WTC11 (cell line): ENCODE results near the gene BLCAP. TPM values are rescaled to one million over a fixed set of nuclear protein-coding genes. Genes with fewer than 3 reads are reported as not detected.

Experiments used
- ATAC-seq: fragments of 200-7000 bp; cut with Tn5 transposase; 2 replicates; pipeline ENCODE4 v1.10.0; 2021; ENCODE audit warnings: mild to moderate bottlenecking, moderate library complexity
- CTCF ChIA-PET: fragments of 300-600 bp; sonication (Branson Sonifier 250); formaldehyde crosslinking; loops from one replicate; lab custom pipeline; 2021; ENCODE audit warnings: antibody characterized with exemption; lab: Charles Lee
- POLR2A ChIA-PET: fragments of 350-600 bp; sonication (Branson Sonifier 250); formaldehyde crosslinking; loops from one replicate; lab custom pipeline; 2021; ENCODE audit warnings: antibody characterized with exemption; lab: Charles Lee
- DNase-seq: peaks from one replicate; pipeline ENCODE4 v3.0.0; 2021; ENCODE audit warnings: low spot score
- H3K27ac Mint-ChIP-seq: 2 replicates; pipeline ENCODE4 v1.8.0; 2021; ENCODE audit warnings: mixed read lengths
- H3K27me3 Mint-ChIP-seq: 2 replicates; pipeline ENCODE4 v1.8.0; 2021; ENCODE audit warnings: low read depth, mild to moderate bottlenecking, moderate library complexity, mixed read lengths
- H3K36me3 Mint-ChIP-seq: 2 replicates; pipeline ENCODE4 v1.8.0; 2021; ENCODE audit warnings: mixed read lengths
- H3K4me1 Mint-ChIP-seq: 2 replicates; pipeline ENCODE4 v1.8.0; 2022; ENCODE audit warnings: mixed read lengths
- H3K4me3 Mint-ChIP-seq: 2 replicates; pipeline ENCODE4 v1.8.0; 2021; ENCODE audit warnings: mild to moderate bottlenecking, moderate library complexity, mixed read lengths
- H3K9me3 Mint-ChIP-seq: 2 replicates; pipeline ENCODE4 v1.8.0; 2021; ENCODE audit warnings: mixed read lengths
- ARID4B ChIP-seq: sonication (generic); formaldehyde crosslinking; IDR thresholded peaks from 2 replicates; pipeline ENCODE4 v1.8.0; 2023; ENCODE audit warnings: missing genetic modification reagents, mild to moderate bottlenecking, borderline replicate concordance
- CBFB ChIP-seq: sonication (generic); formaldehyde crosslinking; IDR thresholded peaks from 2 replicates; pipeline ENCODE4 v1.8.1; 2022; ENCODE audit warnings: mild to moderate bottlenecking, low read depth, missing genetic modification reagents
- E2F5 ChIP-seq: sonication (generic); formaldehyde crosslinking; IDR thresholded peaks from 2 replicates; pipeline ENCODE4 v1.8.1; 2022; ENCODE audit warnings: mild to moderate bottlenecking, moderate library complexity, missing genetic modification reagents
- ELF4 ChIP-seq: sonication (generic); formaldehyde crosslinking; IDR thresholded peaks from 2 replicates; pipeline ENCODE4 v1.8.1; 2022; ENCODE audit warnings: low read depth, mild to moderate bottlenecking, moderate library complexity, missing genetic modification reagents
- FOXK1 ChIP-seq: sonication (generic); formaldehyde crosslinking; IDR thresholded peaks from 2 replicates; pipeline ENCODE4 v1.8.0; 2022; ENCODE audit warnings: mild to moderate bottlenecking, moderate library complexity, missing genetic modification reagents
- IRF2 ChIP-seq: sonication (generic); formaldehyde crosslinking; IDR thresholded peaks from 2 replicates; pipeline ENCODE4 v1.8.0; 2022; ENCODE audit warnings: low read depth, missing genetic modification reagents, borderline replicate concordance
- KAT7 ChIP-seq: sonication (generic); formaldehyde crosslinking; IDR thresholded peaks from 2 replicates; pipeline ENCODE4 v1.8.1; 2023; ENCODE audit warnings: missing genetic modification reagents, mild to moderate bottlenecking, borderline replicate concordance
- MYBL2 ChIP-seq: sonication (generic); formaldehyde crosslinking; IDR thresholded peaks from 2 replicates; pipeline ENCODE4 v1.8.1; 2023; ENCODE audit warnings: mild to moderate bottlenecking, moderate library complexity, missing genetic modification reagents
- NR2C2 ChIP-seq: sonication (generic); formaldehyde crosslinking; IDR thresholded peaks from 2 replicates; pipeline ENCODE4 v1.8.0; 2022; ENCODE audit warnings: mild to moderate bottlenecking, missing genetic modification reagents
- PRRX2 ChIP-seq: fragments of 250-450 bp; sonication (Bioruptor Pico); IDR thresholded peaks from 2 replicates; pipeline ENCODE4 v1.8.0; 2021; ENCODE audit warnings: mild to moderate bottlenecking
- TEAD1 ChIP-seq: sonication (generic); formaldehyde crosslinking; IDR thresholded peaks from 2 replicates; pipeline ENCODE4 v1.8.0; 2022; ENCODE audit warnings: mild to moderate bottlenecking, missing genetic modification reagents
- ZNF396 ChIP-seq: fragments of 250-450 bp; sonication (Bioruptor Pico); IDR thresholded peaks from 2 replicates; pipeline ENCODE4 v1.8.0; 2021; ENCODE audit warnings: mild to moderate bottlenecking, moderate library complexity, borderline replicate concordance
- total RNA-seq: library from RNA; stranded (reverse); gene quantifications from 3 replicates; pipeline ENCODE4 v1.2.3, GENCODE V29; 2021
- TF ChIP-seq, protein P1 (sequence below): sonication (generic); formaldehyde crosslinking; IDR thresholded peaks from 2 replicates; pipeline ENCODE4 v1.8.0; 2023; ENCODE audit warnings: mild to moderate bottlenecking, missing genetic modification reagents
- TF ChIP-seq, protein P2 (sequence below): fragments of 200-600 bp; IDR thresholded peaks from 2 replicates; pipeline ENCODE4 v1.8.0; 2022; ENCODE audit warnings: antibody characterized with exemption
- TF ChIP-seq, protein P3 (sequence below): sonication (generic); formaldehyde crosslinking; IDR thresholded peaks from 2 replicates; pipeline ENCODE4 v1.8.1; 2022; ENCODE audit warnings: mild to moderate bottlenecking, missing genetic modification reagents, moderate library complexity, borderline replicate concordance
- TF ChIP-seq, protein P4 (sequence below): sonication (generic); formaldehyde crosslinking; IDR thresholded peaks from 2 replicates; pipeline ENCODE4 v1.8.1; 2023; ENCODE audit warnings: mild to moderate bottlenecking, missing genetic modification reagents, moderate library complexity
- TF ChIP-seq, protein P5 (sequence below): fragments of 250-450 bp; sonication (Bioruptor Pico); IDR thresholded peaks from 2 replicates; pipeline ENCODE4 v1.9.0; 2021; ENCODE audit warnings: mild to moderate bottlenecking
- TF ChIP-seq, protein P6 (sequence below): sonication (generic); formaldehyde crosslinking; IDR thresholded peaks from 2 replicates; pipeline ENCODE4 v1.8.1; 2022; ENCODE audit warnings: low read depth, mild to moderate bottlenecking, moderate library complexity, missing genetic modification reagents, borderline replicate concordance

The BLCAP gene
- total RNA-seq, 1 experiment from 2014 or later, result 85.6 TPM

GRCh38 chr20:37515876-37516275 is 11.8 kb downstream of the BLCAP start (continued):
- TF ChIP-seq ARID4B (CRISPR knock-in tag) (no peak), PRRX2 (CRISPR knock-in tag) (no peak), KAT7 (no peak)
- TF ChIP-seq, protein P1, sequence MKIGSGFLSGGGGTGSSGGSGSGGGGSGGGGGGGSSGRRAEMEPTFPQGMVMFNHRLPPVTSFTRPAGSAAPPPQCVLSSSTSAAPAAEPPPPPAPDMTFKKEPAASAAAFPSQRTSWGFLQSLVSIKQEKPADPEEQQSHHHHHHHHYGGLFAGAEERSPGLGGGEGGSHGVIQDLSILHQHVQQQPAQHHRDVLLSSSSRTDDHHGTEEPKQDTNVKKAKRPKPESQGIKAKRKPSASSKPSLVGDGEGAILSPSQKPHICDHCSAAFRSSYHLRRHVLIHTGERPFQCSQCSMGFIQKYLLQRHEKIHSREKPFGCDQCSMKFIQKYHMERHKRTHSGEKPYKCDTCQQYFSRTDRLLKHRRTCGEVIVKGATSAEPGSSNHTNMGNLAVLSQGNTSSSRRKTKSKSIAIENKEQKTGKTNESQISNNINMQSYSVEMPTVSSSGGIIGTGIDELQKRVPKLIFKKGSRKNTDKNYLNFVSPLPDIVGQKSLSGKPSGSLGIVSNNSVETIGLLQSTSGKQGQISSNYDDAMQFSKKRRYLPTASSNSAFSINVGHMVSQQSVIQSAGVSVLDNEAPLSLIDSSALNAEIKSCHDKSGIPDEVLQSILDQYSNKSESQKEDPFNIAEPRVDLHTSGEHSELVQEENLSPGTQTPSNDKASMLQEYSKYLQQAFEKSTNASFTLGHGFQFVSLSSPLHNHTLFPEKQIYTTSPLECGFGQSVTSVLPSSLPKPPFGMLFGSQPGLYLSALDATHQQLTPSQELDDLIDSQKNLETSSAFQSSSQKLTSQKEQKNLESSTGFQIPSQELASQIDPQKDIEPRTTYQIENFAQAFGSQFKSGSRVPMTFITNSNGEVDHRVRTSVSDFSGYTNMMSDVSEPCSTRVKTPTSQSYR (CRISPR knock-in tag), result no peak
- TF ChIP-seq, protein P2, sequence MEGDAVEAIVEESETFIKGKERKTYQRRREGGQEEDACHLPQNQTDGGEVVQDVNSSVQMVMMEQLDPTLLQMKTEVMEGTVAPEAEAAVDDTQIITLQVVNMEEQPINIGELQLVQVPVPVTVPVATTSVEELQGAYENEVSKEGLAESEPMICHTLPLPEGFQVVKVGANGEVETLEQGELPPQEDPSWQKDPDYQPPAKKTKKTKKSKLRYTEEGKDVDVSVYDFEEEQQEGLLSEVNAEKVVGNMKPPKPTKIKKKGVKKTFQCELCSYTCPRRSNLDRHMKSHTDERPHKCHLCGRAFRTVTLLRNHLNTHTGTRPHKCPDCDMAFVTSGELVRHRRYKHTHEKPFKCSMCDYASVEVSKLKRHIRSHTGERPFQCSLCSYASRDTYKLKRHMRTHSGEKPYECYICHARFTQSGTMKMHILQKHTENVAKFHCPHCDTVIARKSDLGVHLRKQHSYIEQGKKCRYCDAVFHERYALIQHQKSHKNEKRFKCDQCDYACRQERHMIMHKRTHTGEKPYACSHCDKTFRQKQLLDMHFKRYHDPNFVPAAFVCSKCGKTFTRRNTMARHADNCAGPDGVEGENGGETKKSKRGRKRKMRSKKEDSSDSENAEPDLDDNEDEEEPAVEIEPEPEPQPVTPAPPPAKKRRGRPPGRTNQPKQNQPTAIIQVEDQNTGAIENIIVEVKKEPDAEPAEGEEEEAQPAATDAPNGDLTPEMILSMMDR, result no peak

DNA sequence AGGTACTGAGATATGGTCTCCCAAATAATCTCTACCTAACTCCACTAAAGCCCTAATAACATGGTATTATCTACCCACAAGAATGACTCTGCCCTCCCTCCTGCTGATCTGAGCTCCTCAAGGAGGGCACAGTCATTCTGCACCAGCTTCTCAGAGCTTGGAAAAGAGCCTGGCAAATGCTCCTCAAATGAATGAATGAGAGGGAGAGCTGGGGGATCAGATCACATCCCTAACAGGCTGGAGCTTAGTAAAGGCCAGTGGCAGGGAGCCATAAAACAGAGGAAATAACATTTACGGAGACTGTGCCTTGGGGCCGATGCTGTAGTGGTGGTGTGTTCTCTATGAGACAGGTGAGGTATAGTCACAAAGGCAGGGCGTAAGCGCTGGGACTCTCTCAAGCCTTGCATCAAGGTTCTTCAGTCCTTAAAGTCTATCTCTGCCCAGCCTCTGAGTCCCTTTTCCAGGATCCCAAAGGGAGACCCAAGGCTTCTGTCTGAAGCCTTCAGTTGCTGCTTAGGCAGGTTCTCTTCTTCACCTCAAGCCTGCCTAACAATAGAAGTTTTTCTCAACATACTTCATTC is 13.8 kb downstream of the BLCAP start:
- no peaks in the 10 kb centered on the region for H3K9me3 Mint-ChIP-seq
- H3K4me1 Mint-ChIP-seq, result peaks cover 31% of the 10 kb centered on the region
- peaks cover 31% of the 10 kb centered on the region for H3K36me3 Mint-ChIP-seq
- no peak overlapping the region for H3K4me3 Mint-ChIP-seq
- H3K27ac Mint-ChIP-seq, result no peak overlapping the region
- DNase-seq (no peak), ATAC-seq (no peak)
- ChIA-PET POLR2A (no interaction called here), CTCF (interaction anchor here (1.4 kb wide), 1 partner anchor 117 kb away, joined by 4 read pairs; no protein-coding TSS in a partner anchor)
- H3K27me3 Mint-ChIP-seq, result no peaks in the 10 kb centered on the region
- TF ChIP-seq, protein P2, result no peak
- TF ChIP-seq MYBL2 (CRISPR knock-in tag) (no peak), NR2C2 (CRISPR knock-in tag) (no peak), E2F5 (no peak), ZNF396 (CRISPR knock-in tag) (no peak), TEAD1 (CRISPR knock-in tag) (no peak), ELF4 (CRISPR knock-in tag) (no peak), FOXK1 (no peak), IRF2 (CRISPR knock-in tag) (no peak), CBFB (CRISPR knock-in tag) (no peak)
- TF ChIP-seq, protein P3, sequence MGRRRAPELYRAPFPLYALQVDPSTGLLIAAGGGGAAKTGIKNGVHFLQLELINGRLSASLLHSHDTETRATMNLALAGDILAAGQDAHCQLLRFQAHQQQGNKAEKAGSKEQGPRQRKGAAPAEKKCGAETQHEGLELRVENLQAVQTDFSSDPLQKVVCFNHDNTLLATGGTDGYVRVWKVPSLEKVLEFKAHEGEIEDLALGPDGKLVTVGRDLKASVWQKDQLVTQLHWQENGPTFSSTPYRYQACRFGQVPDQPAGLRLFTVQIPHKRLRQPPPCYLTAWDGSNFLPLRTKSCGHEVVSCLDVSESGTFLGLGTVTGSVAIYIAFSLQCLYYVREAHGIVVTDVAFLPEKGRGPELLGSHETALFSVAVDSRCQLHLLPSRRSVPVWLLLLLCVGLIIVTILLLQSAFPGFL (CRISPR knock-in tag), result no peak
- TF ChIP-seq, protein P4, sequence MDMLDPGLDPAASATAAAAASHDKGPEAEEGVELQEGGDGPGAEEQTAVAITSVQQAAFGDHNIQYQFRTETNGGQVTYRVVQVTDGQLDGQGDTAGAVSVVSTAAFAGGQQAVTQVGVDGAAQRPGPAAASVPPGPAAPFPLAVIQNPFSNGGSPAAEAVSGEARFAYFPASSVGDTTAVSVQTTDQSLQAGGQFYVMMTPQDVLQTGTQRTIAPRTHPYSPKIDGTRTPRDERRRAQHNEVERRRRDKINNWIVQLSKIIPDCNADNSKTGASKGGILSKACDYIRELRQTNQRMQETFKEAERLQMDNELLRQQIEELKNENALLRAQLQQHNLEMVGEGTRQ (CRISPR knock-in tag), result no peak
- TF ChIP-seq, protein P5, sequence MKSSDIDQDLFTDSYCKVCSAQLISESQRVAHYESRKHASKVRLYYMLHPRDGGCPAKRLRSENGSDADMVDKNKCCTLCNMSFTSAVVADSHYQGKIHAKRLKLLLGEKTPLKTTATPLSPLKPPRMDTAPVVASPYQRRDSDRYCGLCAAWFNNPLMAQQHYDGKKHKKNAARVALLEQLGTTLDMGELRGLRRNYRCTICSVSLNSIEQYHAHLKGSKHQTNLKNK (CRISPR knock-in tag), result no peak
- TF ChIP-seq, protein P6, sequence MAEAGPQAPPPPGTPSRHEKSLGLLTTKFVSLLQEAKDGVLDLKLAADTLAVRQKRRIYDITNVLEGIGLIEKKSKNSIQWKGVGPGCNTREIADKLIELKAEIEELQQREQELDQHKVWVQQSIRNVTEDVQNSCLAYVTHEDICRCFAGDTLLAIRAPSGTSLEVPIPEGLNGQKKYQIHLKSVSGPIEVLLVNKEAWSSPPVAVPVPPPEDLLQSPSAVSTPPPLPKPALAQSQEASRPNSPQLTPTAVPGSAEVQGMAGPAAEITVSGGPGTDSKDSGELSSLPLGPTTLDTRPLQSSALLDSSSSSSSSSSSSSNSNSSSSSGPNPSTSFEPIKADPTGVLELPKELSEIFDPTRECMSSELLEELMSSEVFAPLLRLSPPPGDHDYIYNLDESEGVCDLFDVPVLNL (CRISPR knock-in tag), result no peak
